ENCODE results near the gene PTPRG. TPM values are rescaled to one million over a fixed set of nuclear protein-coding genes. Genes with fewer than 3 reads are reported as not detected.

PTPRG gene
- total and polyA plus RNA-seq, 2 donors (not counting 3 experiments of a cell fraction or from before 2014, with no cell fraction given) = 8.9 to 39.1 TPM

DNA sequence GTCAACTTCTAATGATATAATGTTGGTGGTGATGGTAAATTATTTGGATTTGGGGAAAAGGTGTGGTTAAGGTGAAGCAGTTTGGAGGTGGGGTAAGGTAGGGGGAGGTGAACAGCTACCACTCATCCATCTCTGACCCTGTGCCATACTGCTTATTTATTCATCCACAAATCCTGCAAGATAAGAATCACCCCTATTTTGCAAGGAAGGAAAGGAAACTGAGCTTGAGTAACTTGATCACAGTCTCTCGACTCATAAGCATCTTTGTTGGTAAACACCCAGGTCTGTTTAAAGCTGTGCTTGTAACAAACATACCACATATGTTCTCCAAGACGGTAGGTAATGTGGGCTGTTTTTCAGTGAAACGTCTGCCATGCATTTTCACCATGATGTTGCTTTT lies 67.3 kb downstream of the PTPRG start:
- DNase-seq (ENCODE audit: low read depth, low spot score) (no peak), FAIRE-seq (no peak)
- H3K9ac ChIP-seq (replicated peaks; ENCODE audit: extremely low read depth, insufficient read depth, low read length) = no peak overlapping the region
- H3K9me1 ChIP-seq (replicated peaks; ENCODE audit: control insufficient read depth, extremely low read depth, insufficient read depth, low read length) = no peaks in the 10 kb centered on the region
- H3K4me2 ChIP-seq (ENCODE audit: insufficient read depth, low read length) = no peak overlapping the region
- no peaks in the 10 kb centered on the region for H3K9me3 ChIP-seq (replicated peaks; ENCODE audit: control insufficient read depth, insufficient read depth, low read length)
- no peak overlapping the region for H2AFZ ChIP-seq (ENCODE audit: low read depth, low read length)
- BruUV-seq (replicated peaks) = no TSS peak
- intact Hi-C loops (cut with micrococcal nuclease) (no loop called here), dilution Hi-C loops (cut with MboI; ENCODE audit: extremely low pct_ligation_motif_present, low sequenced_read_pairs) (no loop called here)
- H3K4me1 ChIP-seq (ENCODE audit: control insufficient read depth, extremely low read depth, insufficient read depth, low read length) = peaks cover 4% of the 10 kb centered on the region
- no peaks in the 10 kb centered on the region for H3K36me3 ChIP-seq (ENCODE audit: control insufficient read depth in 2 of 2, extremely low read depth in 1 of 2, insufficient read depth in 2 of 2, low read length in 2 of 2)
- no peak overlapping the region for H3K4me3 ChIP-seq (replicated peaks in 1 of 3; ENCODE audit: insufficient read depth in 1 of 3, low read depth in 1 of 3, low read length in 3 of 3)
- H3K79me2 ChIP-seq (ENCODE audit: control insufficient read depth, insufficient read depth, low read length) = no peaks in the 10 kb centered on the region
- H4K20me1 ChIP-seq (replicated peaks; ENCODE audit: control insufficient read depth, extremely low read depth, insufficient read depth, low read length) = no peaks in the 10 kb centered on the region
- POLR2A ChIA-PET = no interaction called here
- H3K27ac ChIP-seq (ENCODE audit: insufficient read depth, low read depth, low read length) = no peak overlapping the region
- H3K27me3 ChIP-seq (ENCODE audit: control insufficient read depth in 2 of 2, insufficient read depth in 2 of 2, low read length in 2 of 2) = no peaks in the 10 kb centered on the region
- CTCF ChIA-PET = interaction anchor here (0.5 to 0.9 kb wide), 2 partner anchors 49 to 560 kb away, joined by 3 read pairs; no protein-coding TSS in a partner anchor
- no peak for TF ChIP-seq MYC (IDR thresholded peaks at IDR 0.05; ENCODE audit: low read depth, low read length)
- no peak for TF ChIP-seq GATA2 (IDR thresholded peaks at IDR 0.05; ENCODE audit: insufficient read depth, insufficient read length, low read depth, low read length)
- no peak for TF ChIP-seq EZH2 (IDR thresholded peaks at IDR 0.05; ENCODE audit: borderline replicate concordance, low read depth, low read length, severe bottlenecking)
- no peak for TF ChIP-seq POLR2A (IDR thresholded peaks at IDR 0.05; ENCODE audit: low read depth, low read length)
- no peak for TF ChIP-seq POLR2AphosphoS5 (IDR thresholded peaks at IDR 0.05; ENCODE audit: insufficient read depth, low read depth, low read length)
- no peak for TF ChIP-seq FOS (IDR thresholded peaks at IDR 0.05; ENCODE audit: borderline replicate concordance, insufficient read depth, low read length)
- TF ChIP-seq CTCF (IDR thresholded peaks at IDR 0.05; ENCODE audit: extremely low read depth in 1 of 2, insufficient read depth in 1 of 2, low read depth in 1 of 2, low read length in 2 of 2) = no peak
- no peak for TF ChIP-seq JUN (IDR thresholded peaks at IDR 0.05; ENCODE audit: borderline replicate concordance, insufficient read depth, insufficient read length, low read depth)
